WTC11 (cell line): ENCODE measurements around the gene KBTBD8.

ENCODE experiments used
- CREB1 ChIP-seq: sonication (generic); formaldehyde crosslinking; IDR thresholded peaks from 2 replicates; pipeline ENCODE4 v1.8.0; 2023; ENCODE audit warnings: mild to moderate bottlenecking, missing genetic modification reagents
- ELF4 ChIP-seq: sonication (generic); formaldehyde crosslinking; IDR thresholded peaks from 2 replicates; pipeline ENCODE4 v1.8.1; 2022; ENCODE audit warnings: low read depth, mild to moderate bottlenecking, moderate library complexity, missing genetic modification reagents
- GABPB1 ChIP-seq: sonication (generic); formaldehyde crosslinking; IDR thresholded peaks from 2 replicates; pipeline ENCODE4 v1.8.1; 2023; ENCODE audit warnings: mild to moderate bottlenecking, missing genetic modification reagents
- JUN ChIP-seq: sonication (generic); formaldehyde crosslinking; IDR thresholded peaks from 2 replicates; pipeline ENCODE4 v1.8.0; 2023; ENCODE audit warnings: mild to moderate bottlenecking, missing genetic modification reagents
- NFYB ChIP-seq: sonication (generic); formaldehyde crosslinking; conservative IDR thresholded peaks from 2 replicates; pipeline ENCODE4 v1.8.0; 2022; ENCODE audit warnings: low read depth, missing genetic modification reagents
- SP1 ChIP-seq: sonication (generic); formaldehyde crosslinking; conservative IDR thresholded peaks from 2 replicates; pipeline ENCODE4 v1.8.1; 2022; ENCODE audit warnings: missing genetic modification reagents
- TCF7 ChIP-seq: sonication (generic); formaldehyde crosslinking; IDR thresholded peaks from 2 replicates; pipeline ENCODE4 v1.8.0; 2022; ENCODE audit warnings: mild to moderate bottlenecking, low read depth, missing genetic modification reagents, moderate library complexity
- TEAD4 ChIP-seq: sonication (generic); formaldehyde crosslinking; IDR thresholded peaks from 2 replicates; pipeline ENCODE4 v1.8.0; 2022; ENCODE audit warnings: mild to moderate bottlenecking, missing genetic modification reagents
- ZNF138 ChIP-seq: sonication (generic); formaldehyde crosslinking; conservative IDR thresholded peaks from 2 replicates; pipeline ENCODE4 v1.8.1; 2022; ENCODE audit warnings: mild to moderate bottlenecking, moderate library complexity, missing genetic modification reagents
- ZNF425 ChIP-seq: fragments of 250-450 bp; sonication (Bioruptor Pico); conservative IDR thresholded peaks from 2 replicates; pipeline ENCODE4 v1.9.0; 2021; ENCODE audit warnings: mild to moderate bottlenecking
- ZNF532 ChIP-seq: fragments of 250-450 bp; sonication (Bioruptor Pico); IDR thresholded peaks from 2 replicates; pipeline ENCODE4 v1.9.0; 2021; ENCODE audit warnings: mild to moderate bottlenecking, borderline replicate concordance
- TF ChIP-seq, protein P1 (sequence below): fragments of 200-600 bp; IDR thresholded peaks from 2 replicates; pipeline ENCODE4 v1.8.0; 2022; ENCODE audit warnings: antibody characterized with exemption
- TF ChIP-seq, protein P2 (sequence below): sonication (generic); formaldehyde crosslinking; IDR thresholded peaks from 2 replicates; pipeline ENCODE4 v1.8.0; 2022; ENCODE audit warnings: mild to moderate bottlenecking, missing genetic modification reagents
- TF ChIP-seq, protein P3 (sequence below): fragments of 250-450 bp; sonication (Bioruptor Pico); IDR thresholded peaks from 2 replicates; pipeline ENCODE4 v2.1.2; 2022; ENCODE audit warnings: mild to moderate bottlenecking, moderate library complexity

DNA sequence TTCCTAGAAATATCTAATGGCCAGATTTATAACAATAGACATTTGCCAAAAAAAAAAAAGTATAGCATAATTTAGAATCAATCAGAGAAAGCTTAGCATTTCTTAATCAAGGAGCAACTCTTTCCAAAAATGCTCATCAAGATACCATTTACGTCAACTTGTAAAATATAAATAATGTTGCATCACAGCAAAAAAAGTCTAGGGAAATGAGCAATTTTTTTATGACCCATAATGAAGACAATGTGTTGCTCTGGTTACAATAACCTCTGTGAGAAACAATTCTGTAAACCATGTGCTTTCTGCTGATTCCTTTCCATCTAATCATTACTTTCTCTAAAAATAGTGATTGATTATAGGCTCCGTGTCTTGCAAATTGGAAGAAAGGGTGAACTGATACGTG is 36.3 kb downstream of the KBTBD8 start:
- TF ChIP-seq, protein P1, sequence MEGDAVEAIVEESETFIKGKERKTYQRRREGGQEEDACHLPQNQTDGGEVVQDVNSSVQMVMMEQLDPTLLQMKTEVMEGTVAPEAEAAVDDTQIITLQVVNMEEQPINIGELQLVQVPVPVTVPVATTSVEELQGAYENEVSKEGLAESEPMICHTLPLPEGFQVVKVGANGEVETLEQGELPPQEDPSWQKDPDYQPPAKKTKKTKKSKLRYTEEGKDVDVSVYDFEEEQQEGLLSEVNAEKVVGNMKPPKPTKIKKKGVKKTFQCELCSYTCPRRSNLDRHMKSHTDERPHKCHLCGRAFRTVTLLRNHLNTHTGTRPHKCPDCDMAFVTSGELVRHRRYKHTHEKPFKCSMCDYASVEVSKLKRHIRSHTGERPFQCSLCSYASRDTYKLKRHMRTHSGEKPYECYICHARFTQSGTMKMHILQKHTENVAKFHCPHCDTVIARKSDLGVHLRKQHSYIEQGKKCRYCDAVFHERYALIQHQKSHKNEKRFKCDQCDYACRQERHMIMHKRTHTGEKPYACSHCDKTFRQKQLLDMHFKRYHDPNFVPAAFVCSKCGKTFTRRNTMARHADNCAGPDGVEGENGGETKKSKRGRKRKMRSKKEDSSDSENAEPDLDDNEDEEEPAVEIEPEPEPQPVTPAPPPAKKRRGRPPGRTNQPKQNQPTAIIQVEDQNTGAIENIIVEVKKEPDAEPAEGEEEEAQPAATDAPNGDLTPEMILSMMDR: no peak
- TF ChIP-seq ZNF425 (CRISPR knock-in tag): no peak
- TF ChIP-seq SP1 (CRISPR knock-in tag): no peak
- TF ChIP-seq ELF4: no peak
- TF ChIP-seq GABPB1 (CRISPR knock-in tag): no peak
- TF ChIP-seq JUN: no peak
- TF ChIP-seq, protein P2, sequence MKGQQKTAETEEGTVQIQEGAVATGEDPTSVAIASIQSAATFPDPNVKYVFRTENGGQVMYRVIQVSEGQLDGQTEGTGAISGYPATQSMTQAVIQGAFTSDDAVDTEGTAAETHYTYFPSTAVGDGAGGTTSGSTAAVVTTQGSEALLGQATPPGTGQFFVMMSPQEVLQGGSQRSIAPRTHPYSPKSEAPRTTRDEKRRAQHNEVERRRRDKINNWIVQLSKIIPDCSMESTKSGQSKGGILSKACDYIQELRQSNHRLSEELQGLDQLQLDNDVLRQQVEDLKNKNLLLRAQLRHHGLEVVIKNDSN (CRISPR knock-in tag): no peak
- no peak for TF ChIP-seq NFYB (CRISPR knock-in tag)
- no peak for TF ChIP-seq TEAD4 (CRISPR knock-in tag)
- TF ChIP-seq, protein P3, sequence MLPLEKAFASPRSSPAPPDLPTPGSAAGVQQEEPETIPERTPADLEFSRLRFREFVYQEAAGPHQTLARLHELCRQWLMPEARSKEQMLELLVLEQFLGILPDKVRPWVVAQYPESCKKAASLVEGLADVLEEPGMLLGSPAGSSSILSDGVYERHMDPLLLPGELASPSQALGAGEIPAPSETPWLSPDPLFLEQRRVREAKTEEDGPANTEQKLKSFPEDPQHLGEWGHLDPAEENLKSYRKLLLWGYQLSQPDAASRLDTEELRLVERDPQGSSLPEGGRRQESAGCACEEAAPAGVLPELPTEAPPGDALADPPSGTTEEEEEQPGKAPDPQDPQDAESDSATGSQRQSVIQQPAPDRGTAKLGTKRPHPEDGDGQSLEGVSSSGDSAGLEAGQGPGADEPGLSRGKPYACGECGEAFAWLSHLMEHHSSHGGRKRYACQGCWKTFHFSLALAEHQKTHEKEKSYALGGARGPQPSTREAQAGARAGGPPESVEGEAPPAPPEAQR (CRISPR knock-in tag): no peak
- no peak for TF ChIP-seq TCF7 (CRISPR knock-in tag)
- no peak for TF ChIP-seq ZNF138 (CRISPR knock-in tag)
- no peak for TF ChIP-seq ZNF532 (CRISPR knock-in tag)
- TF ChIP-seq CREB1 (CRISPR knock-in tag): no peak
